Fibroblast of peridontal ligament (primary cell): ENCODE data around the gene FGD5.

Experiments used
- DNase-seq: peaks from one replicate; pipeline ENCODE4 v3.0.0-alpha.2; 2010; ENCODE audit errors: extremely low read depth

Gene FGD5

DNA sequence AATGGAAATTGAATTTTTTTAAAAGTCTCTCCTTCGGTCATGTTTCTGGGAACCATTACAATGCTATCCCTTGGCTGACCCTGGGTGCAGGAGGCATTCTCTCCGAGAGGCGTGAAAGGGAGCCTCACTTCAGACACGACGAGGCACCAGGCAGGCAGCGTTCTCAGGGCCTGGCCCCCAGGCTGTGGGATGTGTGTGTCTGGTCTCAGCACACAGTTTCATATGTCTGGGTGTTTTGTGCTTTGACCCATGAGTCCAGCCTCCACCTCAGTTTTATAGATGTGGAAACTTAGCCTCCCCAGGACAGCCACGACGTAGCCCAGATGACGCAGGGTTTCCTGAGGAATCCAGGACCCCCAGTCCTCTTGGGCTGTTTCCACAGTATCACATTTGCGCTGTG lies 34.0 kb downstream of the FGD5 start:
- DNase-seq = no peak

DNA sequence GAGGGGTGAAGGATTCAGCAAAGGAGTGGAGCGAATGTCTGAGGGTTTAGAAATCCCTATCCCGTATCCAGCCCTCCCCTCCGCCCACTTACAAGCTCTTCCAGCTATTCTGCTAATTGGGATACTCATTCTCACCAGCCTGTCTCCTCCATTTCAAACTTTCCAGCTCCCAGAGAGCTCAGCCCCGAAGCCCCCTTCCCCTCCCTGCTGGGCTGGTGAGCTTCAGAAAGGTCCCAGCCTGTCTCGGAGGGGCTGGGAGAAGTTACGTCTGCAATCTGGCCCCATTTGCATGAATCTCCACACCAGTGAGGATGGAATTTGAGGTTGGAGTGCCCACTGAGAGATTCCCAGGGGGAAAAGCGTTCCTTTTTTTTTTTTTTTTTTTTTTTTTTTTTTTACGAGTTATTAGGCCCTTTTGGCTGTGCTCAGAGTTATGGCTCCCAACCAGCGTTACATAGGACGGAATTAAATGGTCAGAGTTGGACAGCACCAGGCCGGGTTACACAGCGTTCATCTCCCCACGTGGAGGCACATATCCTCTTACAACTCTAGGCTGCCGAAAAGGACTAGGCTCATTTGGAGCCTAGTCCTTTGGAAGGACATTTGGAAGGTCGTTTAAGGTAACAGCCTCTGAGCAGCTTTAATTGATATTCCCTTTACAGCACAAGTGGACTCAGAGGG lies 34.6 kb downstream of the FGD5 start:
- no peak for DNase-seq

DNA sequence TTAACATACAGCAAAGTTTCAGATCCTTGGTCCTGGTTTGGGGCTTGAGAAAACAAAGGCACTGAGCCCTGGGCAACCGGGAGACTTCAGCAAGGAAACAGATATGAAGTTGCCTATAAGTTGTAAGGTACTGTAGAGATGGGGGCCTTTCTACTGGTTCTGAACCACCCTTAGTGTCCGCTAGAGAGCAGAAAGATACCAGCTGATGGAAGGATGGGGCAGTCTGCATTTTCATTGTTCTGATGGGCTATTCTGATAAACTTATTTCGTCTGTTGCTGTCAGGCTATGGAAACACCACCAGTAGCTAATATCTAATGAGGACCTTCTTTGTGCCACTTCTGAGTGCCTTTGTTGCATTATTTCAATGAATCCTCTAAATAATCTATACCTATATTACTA lies 38.7 kb downstream of the FGD5 start:
- no peak for DNase-seq

GRCh38 chr3:14858105-14858504 lies 39.3 kb downstream of the FGD5 start:
- no peak for DNase-seq

GRCh38 chr3:14859880-14860279 lies 41.1 kb downstream of the FGD5 start:
- DNase-seq = no peak

- no peak for DNase-seq
Observed at GRCh38 chr3:14861031-14861430, 42.3 kb downstream of the FGD5 start.

GRCh38 chr3:14861446-14862302 lies 42.9 kb downstream of the FGD5 start:
- no peak for DNase-seq

GRCh38 chr3:14862303-14862660 lies 43.5 kb downstream of the FGD5 start:
- DNase-seq = no peak

DNA sequence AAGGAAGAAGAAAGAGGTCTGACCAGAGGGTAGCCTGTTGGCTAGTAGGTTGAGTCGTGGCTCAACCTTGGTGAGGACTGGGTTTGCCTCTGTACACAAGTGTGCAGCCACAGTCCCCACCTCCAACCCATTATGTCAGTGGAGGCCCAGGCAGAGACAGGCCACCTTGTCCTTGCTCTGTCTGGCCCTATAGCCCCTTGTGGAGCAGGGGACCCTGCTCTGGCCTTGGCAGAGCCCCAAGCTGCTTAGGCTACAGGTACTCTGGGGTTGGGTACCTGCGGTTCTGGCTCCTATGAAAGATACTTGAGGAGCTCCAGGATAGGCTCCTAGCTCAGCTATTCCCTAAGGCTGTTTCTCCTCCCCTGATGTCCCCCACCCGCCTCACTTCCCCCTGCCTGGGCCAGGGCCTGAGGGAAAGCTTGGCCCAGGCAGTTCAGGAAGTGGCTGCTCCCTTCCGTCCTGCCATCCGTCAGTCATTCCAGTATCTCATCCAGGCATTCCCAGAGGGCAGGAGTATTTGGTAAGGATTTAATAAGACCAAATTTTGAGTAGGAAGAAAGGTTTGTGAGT lies 44.0 kb downstream of the FGD5 start:
- DNase-seq = no peak

DNA sequence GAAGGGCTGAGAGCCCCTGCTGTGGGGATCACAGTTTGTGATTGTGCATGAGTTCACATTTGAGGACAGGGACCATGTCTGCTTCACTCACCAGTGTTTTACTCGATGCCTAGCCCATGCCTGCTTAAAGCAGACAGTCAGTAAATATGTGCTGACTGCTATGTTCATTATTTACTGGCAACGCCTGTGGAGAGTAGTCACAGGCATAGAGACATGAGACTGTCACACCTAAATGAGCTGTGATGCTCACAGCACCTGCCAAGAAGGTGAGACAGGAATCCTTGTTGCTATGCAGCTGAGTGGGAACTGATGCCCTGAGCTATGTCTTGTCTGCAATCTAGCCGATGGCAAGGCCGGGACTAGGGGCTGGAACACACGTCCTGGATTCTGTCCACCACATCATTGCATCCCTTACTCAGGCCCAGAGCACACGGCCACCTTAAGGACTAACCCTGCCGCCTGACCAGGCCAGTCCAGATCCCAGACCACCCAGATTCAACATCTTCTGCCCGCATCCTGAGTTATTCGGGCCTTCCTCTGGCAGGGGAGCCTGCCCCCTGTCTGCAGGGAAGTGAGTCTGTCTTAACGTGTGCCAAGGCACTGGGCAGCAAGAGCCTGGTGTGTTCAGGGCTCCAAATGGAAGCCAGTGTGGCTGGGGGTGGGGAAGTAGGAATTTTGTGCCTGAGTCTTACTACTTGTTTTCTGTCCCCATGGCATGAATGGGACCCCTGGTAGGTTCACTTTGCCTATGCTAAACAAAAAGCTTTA lies 44.8 kb downstream of the FGD5 start:
- DNase-seq = no peak

GRCh38 chr3:14864131-14864530 lies 45.4 kb downstream of the FGD5 start:
- DNase-seq = no peak

DNA sequence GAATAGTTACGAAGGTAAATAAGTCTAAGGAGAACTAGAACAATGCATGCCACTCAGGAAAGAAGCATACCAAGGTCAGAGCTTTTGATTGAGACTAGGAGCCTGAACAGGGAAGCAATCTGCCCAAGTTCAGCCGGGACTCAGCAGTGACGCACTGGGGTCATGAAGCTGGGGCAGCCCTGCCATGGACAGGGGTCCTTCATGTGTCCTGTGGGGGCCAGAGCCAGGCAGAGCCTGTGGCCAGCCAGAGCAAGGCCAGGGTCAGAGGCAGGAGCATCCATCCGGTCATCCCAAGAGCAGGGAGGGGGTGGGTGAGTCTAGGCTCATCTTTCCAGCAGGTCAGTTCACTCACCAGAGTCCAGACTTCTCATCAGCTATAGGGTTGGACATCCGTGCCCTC lies 47.9 kb downstream of the FGD5 start:
- DNase-seq = no peak

DNA sequence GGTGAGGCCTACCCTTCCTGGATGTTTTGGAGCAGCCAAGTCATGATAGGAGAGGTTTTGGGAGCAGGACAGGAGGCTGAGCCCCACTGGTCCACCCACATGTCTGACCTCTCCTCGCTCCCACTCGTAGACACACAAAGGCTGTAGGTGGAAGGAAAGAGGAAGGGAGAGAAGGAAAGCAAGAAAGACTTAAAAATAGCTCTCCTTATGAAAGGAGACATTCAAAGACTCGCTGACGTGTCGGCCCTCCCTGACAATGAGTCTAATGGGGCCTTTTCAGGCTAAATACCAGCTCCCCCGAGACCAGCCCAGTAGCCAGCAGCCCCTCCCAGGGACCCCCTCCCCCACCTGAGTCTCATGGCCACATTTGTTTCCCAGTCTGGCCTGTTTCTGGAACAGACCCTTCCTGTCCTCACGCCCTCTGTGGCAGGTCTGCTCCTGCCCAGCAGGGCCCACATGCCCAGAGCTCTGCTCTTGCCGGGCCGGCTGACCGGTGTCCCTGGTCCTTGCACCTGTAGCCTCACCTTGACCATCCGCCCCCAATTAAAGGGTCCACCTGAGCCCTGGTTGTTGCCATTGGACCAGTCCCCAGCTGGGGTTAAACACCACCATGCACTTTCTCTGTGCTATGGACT lies 49.3 kb downstream of the FGD5 start:
- DNase-seq = no peak

- DNase-seq = no peak
Observed at GRCh38 chr3:14869917-14870782, 51.4 kb downstream of the FGD5 start.

DNA sequence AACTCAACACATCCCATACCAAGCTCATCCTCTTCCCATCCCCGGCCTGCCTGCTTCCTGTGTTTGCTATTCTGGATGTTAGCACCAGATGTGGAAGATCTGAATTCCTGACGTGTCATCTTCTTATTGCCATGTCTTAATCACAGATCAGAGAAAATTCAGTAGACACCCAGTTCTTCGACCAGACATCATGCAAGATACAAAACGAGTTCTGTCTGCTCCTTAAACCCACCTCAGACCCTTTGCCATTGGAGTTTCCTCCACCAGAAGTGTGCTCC lies 52.0 kb downstream of the FGD5 start:
- DNase-seq = no peak

DNA sequence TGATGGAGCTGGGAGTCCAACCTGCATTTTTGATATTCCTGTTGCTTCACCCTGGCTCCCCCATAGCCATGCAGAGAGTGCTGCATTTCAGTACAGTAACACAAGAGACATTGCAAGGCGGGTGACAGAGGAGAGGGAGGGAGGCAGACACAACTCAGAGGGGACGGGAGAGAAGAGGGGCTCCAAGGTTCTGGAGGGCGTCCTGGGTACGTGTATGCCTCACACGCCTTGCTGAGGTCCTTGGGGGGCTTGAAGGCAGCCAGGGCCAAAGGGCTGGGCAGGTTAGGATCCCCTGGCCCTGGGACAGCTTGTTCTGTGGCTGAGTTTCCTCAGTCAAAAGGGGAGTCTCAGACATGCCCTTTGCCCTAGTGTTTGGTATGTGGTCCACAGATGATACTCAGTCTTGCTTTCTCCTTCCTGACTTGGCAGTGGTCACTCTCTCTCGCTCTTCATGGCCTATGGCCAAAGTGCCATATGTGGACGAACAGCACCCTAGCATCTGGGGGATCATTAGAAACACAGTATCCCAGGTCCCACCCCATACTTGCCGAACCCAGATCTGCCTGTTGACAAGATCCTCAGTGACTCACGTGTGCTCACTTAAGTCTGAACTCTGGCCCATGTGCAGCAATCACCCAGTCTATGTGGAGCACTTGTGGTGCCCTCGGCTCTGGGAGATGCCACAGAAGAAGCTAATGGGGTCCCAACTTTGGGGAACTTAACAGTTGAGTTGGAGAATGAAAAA lies 52.9 kb downstream of the FGD5 start:
- DNase-seq = no peak

- no peak for DNase-seq
Observed at GRCh38 chr3:14872706-14873105, 53.9 kb downstream of the FGD5 start.

DNA sequence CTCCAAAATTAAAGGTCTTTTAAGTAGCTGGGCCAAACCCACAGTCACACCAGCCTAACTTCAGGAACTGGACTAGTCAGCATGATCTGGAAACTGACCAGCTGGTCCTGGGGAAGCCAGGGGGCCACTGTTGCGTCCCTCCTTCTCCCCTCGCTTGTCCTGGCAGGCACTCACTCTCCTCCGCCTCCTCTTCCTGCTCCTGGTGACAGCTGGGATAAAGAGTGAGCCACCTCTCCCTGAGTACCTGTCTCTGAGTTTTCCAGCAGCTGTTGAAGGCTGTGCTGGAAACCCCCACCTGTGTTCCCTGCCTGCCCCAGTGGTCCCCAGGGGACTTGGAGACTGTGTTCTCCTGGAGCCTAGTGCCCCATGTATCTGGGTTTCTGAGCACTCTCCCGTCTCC lies 56.0 kb downstream of the FGD5 start:
- no peak for DNase-seq

- no peak for DNase-seq
Observed at GRCh38 chr3:14875411-14876175, 56.8 kb downstream of the FGD5 start.

DNA sequence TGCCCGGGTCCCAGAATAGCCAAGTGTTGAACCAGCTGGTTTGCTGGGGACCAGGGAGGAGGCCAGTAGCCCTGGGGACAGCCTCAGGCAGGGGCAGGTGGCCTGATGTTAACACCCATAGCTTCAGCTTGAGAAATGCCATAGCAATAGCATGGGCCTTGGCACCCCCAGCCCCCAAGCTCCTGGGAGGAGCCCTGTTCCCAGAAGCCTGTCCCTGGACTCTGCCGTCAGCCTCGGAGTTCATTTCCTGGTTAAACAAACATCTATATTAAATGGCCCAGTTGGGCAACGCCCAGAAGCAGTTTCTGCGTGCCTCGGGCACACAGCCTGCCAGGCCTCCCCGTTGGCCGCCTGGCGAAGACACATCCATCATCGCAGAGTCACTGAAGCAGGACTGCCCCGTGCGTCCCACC lies 58.2 kb downstream of the FGD5 start:
- peak; percentile 12 for DNase-seq
